GM18498 (cell line): ENCODE data around the gene NCAM1.
"Not testable (repeated sequence)": the region's sequence is repeated elsewhere in the genome, so short reads cannot be mapped to it uniquely, and the experiment has no call there.

ENCODE experiments used
- ATAC-seq: cut with Tn5 transposase; IDR thresholded peaks from one replicate; pipeline ENCODE4 v1.9.1; 2021; ENCODE audit warnings: mild to moderate bottlenecking, moderate library complexity; ENCODE audit not compliant: unreplicated experiment

The NCAM1 gene

GRCh38 chr11:113295993-113296392 is 334.8 kb downstream of the NCAM1 start:
- ATAC-seq = no peak

- no peak for ATAC-seq
Observed at GRCh38 chr11:113296447-113297205, 335.4 kb downstream of the NCAM1 start.

- not testable (repeated sequence) for ATAC-seq
Observed at GRCh38 chr11:113298496-113298895, 337.3 kb downstream of the NCAM1 start.

GRCh38 chr11:113304916-113305315 is 343.7 kb downstream of the NCAM1 start:
- ATAC-seq = no peak

- ATAC-seq = peak; percentile 90
Observed at GRCh38 chr11:113305440-113306336, 344.5 kb downstream of the NCAM1 start.

GRCh38 chr11:113308601-113309000 is 347.4 kb downstream of the NCAM1 start:
- ATAC-seq = no peak

GRCh38 chr11:113311536-113311935 is 350.3 kb downstream of the NCAM1 start:
- no peak for ATAC-seq

- no peak for ATAC-seq
Observed at GRCh38 chr11:113313601-113314000, 352.4 kb downstream of the NCAM1 start.

- ATAC-seq = no peak
Observed at GRCh38 chr11:113314065-113314388, 352.8 kb downstream of the NCAM1 start.

GRCh38 chr11:113314389-113315301 is 353.4 kb downstream of the NCAM1 start, which contains the start of gene TTC12:
Gene TTC12 (plus strand): TSS chr11:113314583. CDS start chr11:113316258, 1,675 bp downstream.
- peak; percentile 99 for ATAC-seq

GRCh38 chr11:113315811-113316210 is 354.6 kb downstream of the NCAM1 start:
- no peak for ATAC-seq

- ATAC-seq = no peak
Observed at GRCh38 chr11:113316256-113316655, 355.0 kb downstream of the NCAM1 start.

GRCh38 chr11:113317339-113317738 is 356.1 kb downstream of the NCAM1 start:
- ATAC-seq = no peak

GRCh38 chr11:113319085-113319484 is 357.9 kb downstream of the NCAM1 start:
- ATAC-seq = no peak

GRCh38 chr11:113322158-113322557 is 360.9 kb downstream of the NCAM1 start:
- no peak for ATAC-seq

- ATAC-seq = no peak
Observed at GRCh38 chr11:113324250-113324649, 363.0 kb downstream of the NCAM1 start.
